SK-N-MC (cell line): ENCODE data around the gene AP4E1.
"Not testable (repeated sequence)": the region's sequence is repeated elsewhere in the genome, so short reads cannot be mapped to it uniquely, and the experiment has no call there.

Experiments
- DNase-seq: peaks from one replicate; pipeline ENCODE4 v3.0.0-alpha.2; 2011; ENCODE audit warnings: low read depth, low spot score
- H3K27ac ChIP-seq: fragments of 200-600 bp; sonication (generic); 2 replicates; pipeline ENCODE4 v1.5.1; 2016; ENCODE audit warnings: mixed run types
- H3K36me3 ChIP-seq: fragments of 200-600 bp; sonication (generic); 2 replicates; pipeline ENCODE4 v1.6.1; 2017; ENCODE audit warnings: antibody characterized with exemption, low read length, mixed read lengths; ENCODE audit not compliant: insufficient read depth
- H3K4me3 ChIP-seq: fragments of 200-600 bp; sonication (generic); 2 replicates; pipeline ENCODE4 v1.5.1; 2016
- H3K9ac ChIP-seq: fragments of 200-600 bp; sonication (generic); 2 replicates; pipeline ENCODE4 v1.8.0; 2017; ENCODE audit warnings: mixed run types, mixed read lengths; ENCODE audit not compliant: insufficient read length
- H3K9me3 ChIP-seq: fragments of 200-600 bp; sonication (generic); 2 replicates; pipeline ENCODE4 v1.6.1; 2017; ENCODE audit warnings: low read depth, mild to moderate bottlenecking, antibody characterized with exemption, low read length, moderate library complexity, mixed read lengths
- EZH2 ChIP-seq: fragments of 200-600 bp; sonication (generic); IDR thresholded peaks from one replicate; pipeline ENCODE4 v1.6.1; 2017; ENCODE audit warnings: antibody characterized with exemption
- FOXP2 ChIP-seq: optimal IDR thresholded peaks from 2 replicates; pipeline ENCODE3; 2011; ENCODE audit warnings: mild to moderate bottlenecking, moderate library complexity; ENCODE audit not compliant: insufficient read depth; ENCODE audit errors: extremely low read length, control extremely low read depth
- POLR2AphosphoS5 ChIP-seq: IDR thresholded peaks from 2 replicates; pipeline ENCODE4 v1.6.1; 2012; ENCODE audit warnings: mild to moderate bottlenecking, low read depth, low read length, borderline replicate concordance

Gene AP4E1

DNA sequence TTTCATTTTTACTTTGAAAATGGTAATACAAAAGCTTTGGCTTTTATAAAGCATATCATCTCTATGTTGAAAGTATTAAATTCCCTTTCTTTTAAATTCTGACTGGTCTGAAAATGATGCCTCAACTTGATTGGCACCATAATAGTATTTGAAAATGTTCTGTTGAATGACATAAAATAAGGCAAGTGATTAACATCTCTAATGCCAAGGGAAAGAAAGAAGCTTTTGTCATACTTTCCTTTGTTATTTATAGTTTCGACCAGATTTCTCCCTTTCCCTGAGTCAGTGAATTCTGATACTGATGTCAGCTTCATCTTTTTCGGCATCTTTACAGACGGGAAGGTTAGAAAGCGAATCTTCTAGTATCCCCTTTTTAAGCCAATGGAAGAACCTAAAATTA, 3.4 kb upstream of the AP4E1 start:
- DNase-seq = no peak
- no peak overlapping the region for H3K4me3 ChIP-seq

DNA sequence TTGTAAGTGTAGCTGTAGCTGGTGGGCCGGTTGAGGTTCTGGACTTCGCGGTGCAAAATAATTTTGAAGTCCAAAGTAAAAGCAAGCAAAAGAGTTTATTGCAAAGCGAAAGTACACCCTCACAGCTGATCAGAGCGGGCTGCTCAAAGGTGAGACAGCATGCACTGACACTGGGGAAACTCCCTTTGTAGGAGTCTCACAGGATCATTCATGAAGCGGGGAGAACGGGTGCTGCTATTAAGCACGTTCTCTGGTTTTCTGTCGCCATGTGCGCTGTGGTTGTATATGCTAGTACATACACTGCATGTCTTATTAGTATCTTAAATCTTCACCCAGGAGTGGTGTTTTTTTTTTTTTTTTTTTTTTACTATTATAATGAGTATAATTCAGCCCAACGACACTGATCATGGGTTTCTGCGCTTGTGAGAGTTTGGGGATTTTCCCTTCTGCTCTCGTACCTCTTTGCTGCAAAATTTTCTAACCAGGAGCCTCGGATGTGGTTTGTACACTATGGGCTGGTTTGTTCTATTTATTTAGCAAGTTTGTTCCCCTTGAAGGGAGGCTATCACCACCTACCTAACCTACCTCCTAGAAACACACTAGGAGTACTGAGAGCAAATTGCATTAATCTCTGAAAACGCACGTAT, 1.4 kb upstream of the AP4E1 start:
- H3K4me3 ChIP-seq = peak overlapping the region; percentile 91
- H3K36me3 ChIP-seq = no peaks in the 10 kb centered on the region
- H3K27ac ChIP-seq = no peak overlapping the region
- TF ChIP-seq FOXP2 (no peak), POLR2AphosphoS5 (no peak), EZH2 (no peak)
- no peak for DNase-seq
- H3K9ac ChIP-seq = peak overlapping the region; percentile 83
- no peaks in the 10 kb centered on the region for H3K9me3 ChIP-seq

More for the DNA sequence above, 3.4 kb upstream of the AP4E1 start:
- no peaks in the 10 kb centered on the region for H3K9me3 ChIP-seq
- no peak overlapping the region for H3K27ac ChIP-seq
- no peak overlapping the region for H3K9ac ChIP-seq
- TF ChIP-seq POLR2AphosphoS5 = no peak
- no peak for TF ChIP-seq FOXP2
- no peak for TF ChIP-seq EZH2
- H3K36me3 ChIP-seq = no peaks in the 10 kb centered on the region

DNA sequence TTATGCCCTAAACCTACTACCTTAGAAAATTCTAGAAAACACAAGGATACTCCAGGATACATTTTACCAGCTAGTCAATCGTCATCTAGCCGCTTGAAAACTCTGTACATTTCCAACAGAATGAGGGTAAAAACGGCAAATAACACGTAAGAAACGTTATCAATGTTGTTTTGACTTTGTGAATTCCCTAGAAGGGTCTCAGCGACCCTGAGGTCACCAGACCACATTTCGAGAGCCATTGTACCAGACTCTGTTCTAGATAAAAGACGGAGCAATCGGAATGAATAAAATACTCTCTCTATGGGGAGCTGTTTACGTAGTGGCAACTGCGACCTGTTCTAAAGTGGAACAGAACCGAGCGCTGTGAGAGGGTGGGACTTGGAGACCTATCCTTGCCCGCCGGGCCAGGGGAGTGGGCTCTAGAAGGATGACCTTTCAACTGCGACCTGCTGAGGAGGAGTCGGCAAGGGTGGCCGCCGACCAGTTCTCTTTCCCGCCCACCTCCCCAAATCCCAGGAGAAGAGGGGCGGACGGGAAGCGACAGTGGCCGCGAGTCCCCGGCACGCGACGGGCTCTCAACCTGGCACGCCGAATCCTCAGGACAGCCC, 778 bp upstream of the AP4E1 start:
- peak overlapping the region; percentile 91 for H3K4me3 ChIP-seq
- H3K9me3 ChIP-seq = no peaks in the 10 kb centered on the region
- no peak for DNase-seq
- peak overlapping the region; percentile 83 for H3K9ac ChIP-seq
- TF ChIP-seq POLR2AphosphoS5 (no peak), EZH2 (no peak), FOXP2 (no peak)
- H3K27ac ChIP-seq = no peak overlapping the region
- H3K36me3 ChIP-seq = no peaks in the 10 kb centered on the region

DNA sequence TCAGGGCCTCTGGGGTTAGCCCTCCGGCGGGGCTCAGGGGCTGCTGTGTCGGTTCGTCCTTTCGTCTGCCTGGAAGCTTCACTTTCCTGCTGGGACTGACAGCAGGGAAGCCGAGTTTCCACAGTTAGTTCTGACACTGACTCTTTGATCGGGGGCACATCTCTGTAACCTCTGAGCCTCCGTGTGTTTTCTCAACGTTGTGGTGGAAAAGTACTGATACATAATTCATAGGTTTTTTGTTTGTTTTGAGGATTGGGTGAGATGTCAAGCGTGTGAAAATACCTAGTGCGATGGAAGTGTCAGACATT, 481 bp downstream of the AP4E1 start:
- Histone ChIP-seq H3K27ac (no peak overlapping the region), H3K9me3 (no peaks in the 10 kb centered on the region), H3K9ac (peak overlapping the region; percentile 85), H3K4me3 (peak overlapping the region; percentile 91), H3K36me3 (no peaks in the 10 kb centered on the region; the same call in 1 of the 2 replicates)
- TF ChIP-seq EZH2 = no peak
- TF ChIP-seq POLR2AphosphoS5 = no peak
- no peak for DNase-seq

DNA sequence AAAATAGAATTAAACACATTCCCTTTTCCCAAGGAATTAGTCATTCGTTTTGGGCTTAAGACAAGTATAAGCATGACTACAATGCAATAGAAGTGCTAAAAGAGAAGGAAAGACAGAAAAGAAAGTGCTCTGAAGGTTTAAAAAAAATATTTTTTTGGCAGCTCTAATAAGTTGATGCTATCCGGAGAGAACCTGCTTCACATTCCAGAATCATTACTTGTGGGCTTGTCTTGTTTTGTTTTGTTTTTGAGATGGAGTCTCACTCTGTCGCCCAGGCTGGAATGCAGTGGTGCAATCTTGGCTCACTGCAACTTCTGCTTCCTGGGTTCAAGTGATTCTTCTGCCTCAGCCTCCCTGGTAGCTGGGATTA, 1.9 kb downstream of the AP4E1 start:
- not testable (repeated sequence) for H3K36me3 ChIP-seq, DNase-seq, H3K27ac ChIP-seq, H3K9ac ChIP-seq, H3K9me3 ChIP-seq, H3K4me3 ChIP-seq

DNA sequence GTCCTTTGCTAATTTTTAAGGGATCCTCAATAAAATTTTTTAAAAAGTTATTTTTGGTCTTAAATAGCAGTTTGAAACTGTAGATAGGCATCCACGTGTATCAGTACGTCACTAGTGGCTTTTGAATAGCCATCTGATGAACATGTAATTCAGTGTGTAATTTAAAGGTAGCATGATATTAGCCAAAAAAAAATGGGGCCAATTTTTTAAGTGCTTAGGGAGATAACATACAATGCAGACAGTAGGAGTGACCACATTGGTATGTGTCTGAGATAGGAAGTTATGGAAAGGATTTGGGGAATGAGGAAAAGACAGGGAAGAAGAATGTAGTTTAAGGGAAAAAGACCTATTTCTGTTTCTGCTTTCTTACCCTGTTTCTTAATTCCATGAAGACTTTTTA, 2.5 kb downstream of the AP4E1 start:
- H3K4me3 ChIP-seq = no peak overlapping the region
- no peak overlapping the region for H3K27ac ChIP-seq
- no peaks in the 10 kb centered on the region for H3K9me3 ChIP-seq
- TF ChIP-seq POLR2AphosphoS5 (no peak), FOXP2 (no peak), EZH2 (no peak)
- DNase-seq = no peak
- H3K36me3 ChIP-seq = no peaks in the 10 kb centered on the region; the same call in 1 of the 2 replicates
- no peak overlapping the region for H3K9ac ChIP-seq

DNA sequence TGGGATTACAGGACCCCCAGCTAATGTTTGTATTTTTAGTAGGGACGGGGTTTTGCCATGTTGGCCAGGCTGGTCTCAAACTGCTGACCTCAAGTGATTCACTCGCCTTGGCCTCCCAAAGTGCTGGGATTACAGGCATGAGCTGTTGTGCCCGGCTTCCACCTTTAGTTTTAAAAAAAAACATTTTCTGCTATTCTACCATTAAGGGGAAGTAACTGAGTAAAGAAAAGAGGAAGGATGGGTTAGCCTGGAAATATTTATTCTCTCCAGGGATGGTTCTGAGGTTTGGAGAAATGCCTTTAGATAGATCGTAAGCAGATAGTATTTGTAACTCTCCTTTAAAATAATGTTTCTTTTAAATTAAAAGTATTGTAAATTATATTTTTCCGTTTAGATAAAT, 3.1 kb downstream of the AP4E1 start:
- no peaks in the 10 kb centered on the region for H3K9me3 ChIP-seq
- H3K4me3 ChIP-seq = no peak overlapping the region
- TF ChIP-seq EZH2 = no peak
- TF ChIP-seq FOXP2 = no peak
- H3K27ac ChIP-seq = no peak overlapping the region
- DNase-seq = no peak
- H3K36me3 ChIP-seq = no peaks in the 10 kb centered on the region; the same call in 1 of the 2 replicates
- H3K9ac ChIP-seq = no peak overlapping the region

DNA sequence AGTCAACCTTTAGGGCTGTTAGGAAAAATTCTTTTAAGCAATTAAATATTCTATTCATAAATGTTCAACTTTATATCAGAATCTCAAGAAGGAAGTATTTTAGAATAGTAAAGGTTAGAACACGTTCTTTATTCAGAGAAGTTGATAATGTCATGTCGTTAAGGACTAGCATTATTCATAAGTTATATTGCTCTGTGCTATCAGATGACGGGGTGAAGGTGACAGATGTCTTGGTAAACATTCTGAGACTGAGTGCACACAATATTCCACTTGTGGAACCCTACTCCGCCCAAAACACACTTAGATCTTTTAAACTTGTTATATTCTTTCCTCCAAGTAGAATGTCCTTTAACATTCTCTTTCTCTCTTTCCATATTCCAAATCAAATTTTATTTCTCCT, 7.9 kb downstream of the AP4E1 start:
- DNase-seq = no peak
- Histone ChIP-seq H3K36me3 (peaks cover 5% of the 10 kb centered on the region), H3K9me3 (no peaks in the 10 kb centered on the region), H3K9ac (no peak overlapping the region), H3K4me3 (no peak overlapping the region), H3K27ac (no peak overlapping the region)
- TF ChIP-seq POLR2AphosphoS5 = no peak

DNA sequence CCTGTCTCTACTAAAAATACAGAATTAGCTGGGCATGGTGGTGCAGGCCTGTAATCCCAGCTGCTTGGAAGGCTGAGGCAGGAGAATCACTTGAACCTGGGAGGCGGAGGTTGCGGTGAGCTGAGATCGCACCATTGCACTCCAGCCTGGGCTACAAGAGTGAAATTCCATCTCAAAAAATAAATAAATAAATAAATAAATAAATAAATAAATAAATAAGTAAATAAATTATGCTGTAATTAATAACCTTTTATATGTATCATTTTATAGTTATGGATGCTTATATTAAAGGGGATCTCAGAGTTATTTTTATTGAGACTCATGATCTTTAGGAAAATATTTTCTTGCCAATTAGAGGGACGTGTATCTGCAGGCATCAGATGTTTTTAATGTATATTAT, 10.9 kb downstream of the AP4E1 start:
- not testable (repeated sequence) for H3K9me3 ChIP-seq, H3K4me3 ChIP-seq, DNase-seq, H3K36me3 ChIP-seq, H3K27ac ChIP-seq, H3K9ac ChIP-seq
